ENCODE data around the gene VPS35. TPM values are rescaled to one million over a fixed set of nuclear protein-coding genes. Genes with fewer than 3 reads are reported as not detected.

Gene VPS35
- total and polyA plus RNA-seq, 9 donors: 27.6 to 92.0 (median 72.8) TPM

- Histone ChIP-seq H3K9me3 (no peaks in the 10 kb centered on the region), H3K27me3 (no peaks in the 10 kb centered on the region), H3K27ac (no peak overlapping the region), H3K4me3 (no peak overlapping the region), H3K36me3 (no peaks in the 10 kb centered on the region), H3K4me1 (ENCODE audit: insufficient read depth) (peaks cover 6% of the 10 kb centered on the region)
- TF ChIP-seq, protein P1, sequence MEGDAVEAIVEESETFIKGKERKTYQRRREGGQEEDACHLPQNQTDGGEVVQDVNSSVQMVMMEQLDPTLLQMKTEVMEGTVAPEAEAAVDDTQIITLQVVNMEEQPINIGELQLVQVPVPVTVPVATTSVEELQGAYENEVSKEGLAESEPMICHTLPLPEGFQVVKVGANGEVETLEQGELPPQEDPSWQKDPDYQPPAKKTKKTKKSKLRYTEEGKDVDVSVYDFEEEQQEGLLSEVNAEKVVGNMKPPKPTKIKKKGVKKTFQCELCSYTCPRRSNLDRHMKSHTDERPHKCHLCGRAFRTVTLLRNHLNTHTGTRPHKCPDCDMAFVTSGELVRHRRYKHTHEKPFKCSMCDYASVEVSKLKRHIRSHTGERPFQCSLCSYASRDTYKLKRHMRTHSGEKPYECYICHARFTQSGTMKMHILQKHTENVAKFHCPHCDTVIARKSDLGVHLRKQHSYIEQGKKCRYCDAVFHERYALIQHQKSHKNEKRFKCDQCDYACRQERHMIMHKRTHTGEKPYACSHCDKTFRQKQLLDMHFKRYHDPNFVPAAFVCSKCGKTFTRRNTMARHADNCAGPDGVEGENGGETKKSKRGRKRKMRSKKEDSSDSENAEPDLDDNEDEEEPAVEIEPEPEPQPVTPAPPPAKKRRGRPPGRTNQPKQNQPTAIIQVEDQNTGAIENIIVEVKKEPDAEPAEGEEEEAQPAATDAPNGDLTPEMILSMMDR (IDR thresholded peaks at IDR 0.05): no peak
- no peak for TF ChIP-seq POLR2A (IDR thresholded peaks at IDR 0.05)
- no peak for TF ChIP-seq EP300 (IDR thresholded peaks at IDR 0.05)
- 67 to 75% (median 71%) methylated on average over 4 of the region's 4 CpGs for WGBS, 3 donors
- no peak for DNase-seq
- intact Hi-C loops (cut with DNase I): no loop called here
Measured at GRCh38 chr16:46691726-46692125, 2.7 kb upstream of the VPS35 start.

DNA sequence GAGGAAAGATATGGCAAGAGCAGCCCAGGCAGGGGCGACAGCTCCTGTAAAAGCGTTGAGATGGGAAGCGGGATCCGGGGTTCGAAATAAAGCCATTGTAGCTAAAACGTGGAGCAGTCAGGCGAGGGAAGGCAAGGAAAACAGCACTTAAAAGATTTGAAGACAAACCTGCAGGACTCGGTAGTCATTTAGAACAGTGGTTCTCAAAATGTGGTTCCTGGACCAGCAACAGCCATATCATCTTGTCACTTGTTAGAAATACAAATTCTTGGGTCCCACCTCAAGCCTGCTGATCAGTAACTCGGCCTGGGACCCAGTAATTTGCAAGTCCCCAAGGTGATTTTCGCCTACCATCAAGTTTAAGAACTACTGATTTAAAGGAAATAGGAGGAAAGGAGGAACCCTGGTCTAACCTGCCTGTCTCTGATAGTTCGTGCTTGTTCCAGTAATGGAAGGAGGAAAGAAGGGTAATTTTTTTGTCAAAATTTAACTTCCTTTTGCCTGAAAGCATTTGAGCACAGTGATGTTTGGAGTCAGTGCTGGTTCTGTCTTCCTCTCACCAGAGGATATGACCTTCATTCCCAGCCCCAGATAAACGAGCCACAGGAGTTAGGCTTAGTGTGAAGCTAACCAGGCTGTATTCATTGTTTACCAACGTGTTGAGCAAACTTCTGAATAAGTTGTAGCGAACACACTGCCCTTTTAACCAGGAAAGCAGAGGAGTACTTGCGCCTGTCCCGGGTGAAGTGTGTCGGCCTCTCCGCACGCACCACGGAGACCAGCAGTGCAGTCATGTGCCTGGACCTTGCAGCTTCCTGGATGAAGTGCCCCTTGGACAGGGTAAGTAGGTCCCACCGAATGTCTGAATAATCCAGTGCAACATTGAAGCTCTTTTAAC, 1.6 kb upstream of the VPS35 start:
- Histone ChIP-seq H3K9me3 (no peaks in the 10 kb centered on the region), H3K4me1 (ENCODE audit: insufficient read depth) (peaks cover 6% of the 10 kb centered on the region), H3K4me3 (peak overlapping the region; percentile 60), H3K27ac (no peak overlapping the region), H3K27me3 (no peaks in the 10 kb centered on the region), H3K36me3 (no peaks in the 10 kb centered on the region)
- intact Hi-C loops (cut with DNase I): no loop called here
- TF ChIP-seq EP300 (IDR thresholded peaks at IDR 0.05) (no peak), POLR2A (IDR thresholded peaks at IDR 0.05) (no peak)
- TF ChIP-seq, protein P1 (IDR thresholded peaks at IDR 0.05): no peak
- WGBS, 3 donors: 7 to 9% (median 8%) methylated on average over 21 of the region's 21 CpGs
- no peak for DNase-seq

- peak within 1 kb of the TSS; percentile 94 for H3K27ac ChIP-seq
- TF ChIP-seq, protein P1 (IDR thresholded peaks at IDR 0.05): peak in 1 of 3 donors; percentile 17
- TF ChIP-seq EP300 (IDR thresholded peaks at IDR 0.05): no peak
- no peaks in the 10 kb centered on the region for H3K9me3 ChIP-seq
- intact Hi-C loops (cut with DNase I): loop anchor here in 2 of 4 donors (5.0 to 10.0 kb wide), 2 partner anchors 235 to 283 kb away; partner anchors contain the start of gene DNAJA2 (in 1 of the 2)
- peaks cover 6% of the 10 kb centered on the region for H3K4me1 ChIP-seq (ENCODE audit: insufficient read depth)
- WGBS, 3 donors: 0% methylated on average over 67 to 79 of the region's 79 CpGs
- no peaks in the 10 kb centered on the region for H3K36me3 ChIP-seq
- DNase-seq: peak; percentile 96 to 98 (median 98)
- peak within 1 kb of the TSS; percentile 60 for H3K4me3 ChIP-seq
- no peaks in the 10 kb centered on the region for H3K27me3 ChIP-seq
Measured at GRCh38 chr16:46689365-46690280, 645 bp upstream of the VPS35 start, which contains the start of gene ORC6. Gene ORC6, plus strand, starts transcription at chr16:46689659. Its CDS starts 47 bp downstream, at chr16:46689706.

- 3 to 5% (median 3%) methylated on average over 14 of the region's 14 CpGs for WGBS, 3 donors
- Histone ChIP-seq H3K36me3 (no peaks in the 10 kb centered on the region), H3K9me3 (no peaks in the 10 kb centered on the region), H3K27me3 (no peaks in the 10 kb centered on the region), H3K4me1 (ENCODE audit: insufficient read depth) (peaks cover 6% of the 10 kb centered on the region), H3K27ac (peak overlapping the region; percentile 94), H3K4me3 (peak overlapping the region; percentile 60)
- intact Hi-C loops (cut with DNase I): loop anchor here in 2 of 4 donors (5.0 to 10.0 kb wide), 2 partner anchors 237 to 284 kb away; partner anchors contain the start of gene DNAJA2 (in 1 of the 2)
- TF ChIP-seq POLR2A (IDR thresholded peaks at IDR 0.05): no peak
- no peak for TF ChIP-seq EP300 (IDR thresholded peaks at IDR 0.05)
- TF ChIP-seq, protein P1 (IDR thresholded peaks at IDR 0.05): no peak
- no peak for DNase-seq
Measured at GRCh38 chr16:46688101-46688653, 801 bp downstream of the VPS35 start.

Measured in ovary (tissue), 9 donors.